Measurements from ENCODE around the gene SYNC. TPM values are rescaled to one million over a fixed set of nuclear protein-coding genes. Genes with fewer than 3 reads are reported as not detected.
"Not testable (repeated sequence)": the region's sequence is repeated elsewhere in the genome, so short reads cannot be mapped to it uniquely, and the experiment has no call there.

Gene SYNC
- total RNA-seq, 1 donor from 2014 or later, result 13.9 TPM

GRCh38 chr1:32647308-32648134, 55.0 kb downstream of the SYNC start:
- peak; percentile 2 to 64 for DNase-seq (ENCODE audit: low read depth in 2 of 2)

- no peak for DNase-seq (ENCODE audit: low read depth in 2 of 2)
These were observed 58.1 kb downstream of the SYNC start for GRCh38 chr1:32644426-32644825.

- not testable (repeated sequence) for DNase-seq (ENCODE audit: low read depth in 2 of 2)
These were observed 60.2 kb downstream of the SYNC start for GRCh38 chr1:32642292-32642827.

- no peak for DNase-seq (ENCODE audit: low read depth in 2 of 2)
These were observed 63.0 kb downstream of the SYNC start for GRCh38 chr1:32639489-32640075.

- no peak for DNase-seq (ENCODE audit: low read depth in 2 of 2)
These were observed 65.5 kb downstream of the SYNC start for GRCh38 chr1:32636914-32637645.

- DNase-seq (ENCODE audit: low read depth in 2 of 2), result no peak
These were observed 66.9 kb downstream of the SYNC start for GRCh38 chr1:32635508-32636277.

- no peak for DNase-seq (ENCODE audit: low read depth in 2 of 2)
These were observed 69.7 kb downstream of the SYNC start for GRCh38 chr1:32632829-32633228.

GRCh38 chr1:32630173-32630572, 72.4 kb downstream of the SYNC start:
- not testable (repeated sequence) for DNase-seq (ENCODE audit: low read depth in 2 of 2)

Other genes with a start within 250 kb of the SYNC start
- gene ZBTB8B, start 237.7 kb downstream of the SYNC start, total RNA-seq, result under 0.01 TPM in 2 replicates
- gene ZBTB8A, start 163.3 kb downstream of the SYNC start, total RNA-seq, result 5.7 and 8.9 TPM in 2 replicates
- gene ZBTB8OS, start 52.2 kb downstream of the SYNC start, total RNA-seq, result 24.6 and 25.8 TPM in 2 replicates
- 78.7 and 86.3 TPM in 2 replicates for gene RBBP4, start 51.6 kb downstream of the SYNC start, total RNA-seq
- 58.8 and 94.8 TPM in 2 replicates for gene YARS1, start 114.6 kb upstream of the SYNC start, total RNA-seq
- gene S100PBP, start 114.9 kb upstream of the SYNC start, total RNA-seq, result 10.2 and 13.5 TPM in 2 replicates
- 0.20 and 0.44 TPM in 2 replicates for gene FNDC5, start 168.1 kb upstream of the SYNC start, total RNA-seq
- not detected in 2 replicates for gene HPCA, start 183.7 kb upstream of the SYNC start, total RNA-seq
- gene TMEM54, start 198.6 kb upstream of the SYNC start, total RNA-seq, result 20.0 and 21.1 TPM in 2 replicates